Measurements from ENCODE around the gene ASPHD1. TPM values are rescaled to one million over a fixed set of nuclear protein-coding genes. Genes with fewer than 3 reads are reported as not detected.

Gene ASPHD1
- total RNA-seq, 4 donors from 2014 or later, result 0.90 to 5.7 (median 3.9) TPM

- no peaks in the 10 kb centered on the region for H3K27me3 ChIP-seq
- TF ChIP-seq POLR2A (IDR thresholded peaks at IDR 0.05), result no peak
- TF ChIP-seq CTCF (IDR thresholded peaks at IDR 0.05), result no peak
- TF ChIP-seq EP300 (IDR thresholded peaks at IDR 0.05), result no peak
- H3K4me3 ChIP-seq, result no peak overlapping the region
- H3K36me3 ChIP-seq, result peaks cover 3 to 40% (median 8%) of the 10 kb centered on the region in 3 donors
- WGBS, 2 donors, result 55 to 57% methylated on average over 10 of the region's 10 CpGs
- H3K4me1 ChIP-seq, result peaks cover 0 to 37% (median 13%) of the 10 kb centered on the region in 4 donors
- no peaks in the 10 kb centered on the region for H3K9me3 ChIP-seq
- peak overlapping the region in 1 of 4 donors; percentile 10 for H3K27ac ChIP-seq
- no peak for DNase-seq (ENCODE audit: low spot score in 2 of 2)
These were observed 42.0 kb upstream of the ASPHD1 start for GRCh38 chr16:29858149-29858849.

DNA sequence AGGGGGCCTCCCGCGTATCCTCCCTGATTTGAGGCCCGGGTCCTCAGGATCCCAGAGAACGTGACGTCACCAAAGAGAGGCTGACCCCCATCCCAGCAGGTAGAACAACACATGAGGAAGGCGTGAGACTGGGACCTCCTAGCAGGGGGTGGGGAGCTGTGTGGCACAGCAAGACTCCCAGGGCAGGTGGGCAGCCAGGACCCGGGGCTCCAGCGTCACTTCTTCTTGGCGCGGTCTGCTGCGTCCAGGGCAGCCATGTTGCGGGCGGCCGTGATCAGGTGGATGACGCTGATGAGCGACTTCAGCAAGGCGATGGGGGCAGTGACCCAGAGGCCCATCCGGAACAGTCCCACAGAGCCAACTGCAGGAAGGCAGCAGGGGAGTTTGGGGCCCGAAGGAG lies 41.3 kb upstream of the ASPHD1 start:
- peaks cover 3 to 40% (median 8%) of the 10 kb centered on the region in 3 donors for H3K36me3 ChIP-seq
- no peak overlapping the region for H3K4me3 ChIP-seq
- no peak overlapping the region for H3K27ac ChIP-seq
- DNase-seq (ENCODE audit: low spot score in 2 of 2), result no peak
- peaks cover 0 to 36% (median 13%) of the 10 kb centered on the region in 4 donors for H3K4me1 ChIP-seq
- H3K9me3 ChIP-seq, result no peaks in the 10 kb centered on the region
- 89 to 94% methylated on average over 18 to 19 of the region's 19 CpGs for WGBS, 2 donors
- TF ChIP-seq EP300 (IDR thresholded peaks at IDR 0.05), result no peak
- TF ChIP-seq POLR2A (IDR thresholded peaks at IDR 0.05), result no peak
- no peak for TF ChIP-seq CTCF (IDR thresholded peaks at IDR 0.05)
- no peaks in the 10 kb centered on the region for H3K27me3 ChIP-seq

- no peaks in the 10 kb centered on the region for H3K27me3 ChIP-seq
- WGBS, 2 donors, result 83 to 93% methylated on average over 9 of the region's 9 CpGs
- H3K9me3 ChIP-seq, result no peaks in the 10 kb centered on the region
- H3K36me3 ChIP-seq, result peaks cover 3 to 40% (median 8%) of the 10 kb centered on the region in 3 donors
- H3K27ac ChIP-seq, result peak overlapping the region in 1 of 4 donors; percentile 58
- no peak for DNase-seq (ENCODE audit: low spot score in 2 of 2)
- H3K4me1 ChIP-seq, result peaks cover 0 to 36% (median 13%) of the 10 kb centered on the region in 4 donors
- no peak overlapping the region for H3K4me3 ChIP-seq
- TF ChIP-seq CTCF (IDR thresholded peaks at IDR 0.05) (no peak), EP300 (IDR thresholded peaks at IDR 0.05) (no peak), POLR2A (IDR thresholded peaks at IDR 0.05) (no peak)
These were observed 40.1 kb upstream of the ASPHD1 start for GRCh38 chr16:29860218-29860617.

DNA sequence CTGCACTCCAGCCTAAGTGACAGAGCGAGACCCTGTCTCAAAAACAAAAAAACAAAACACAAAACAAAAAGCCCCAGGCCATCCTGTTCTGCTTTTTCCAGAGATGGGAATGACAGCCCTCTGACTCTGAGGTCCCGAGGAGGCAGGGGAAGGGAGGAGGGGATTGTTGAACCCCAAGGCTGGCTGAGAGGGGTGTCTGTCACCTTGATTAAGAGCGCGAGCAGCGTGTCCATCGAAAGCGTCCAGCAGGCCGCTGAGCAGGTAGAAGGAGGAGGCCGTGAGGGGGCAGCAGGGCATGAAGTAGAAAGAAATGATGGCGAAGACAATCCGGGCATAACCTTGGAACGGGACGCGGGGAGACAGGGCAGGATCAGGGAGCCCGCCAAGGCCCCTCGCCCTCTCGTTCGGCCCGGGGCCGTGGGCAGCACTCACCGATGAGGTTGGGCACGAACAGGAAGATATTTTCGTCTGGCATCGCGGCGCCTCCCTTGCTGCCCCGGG lies 37.9 kb upstream of the ASPHD1 start:
- 0 to 3% methylated on average over 27 of the region's 27 CpGs for whole genome bisulfite sequencing, 2 donors
- Histone ChIP-seq H3K27ac (peak overlapping the region; percentile 90 to 96 (median 94)), H3K4me1 (peaks cover 0 to 30% (median 13%) of the 10 kb centered on the region in 4 donors), H3K27me3 (no peaks in the 10 kb centered on the region), H3K36me3 (peaks cover 3 to 40% (median 8%) of the 10 kb centered on the region in 3 donors), H3K9me3 (no peaks in the 10 kb centered on the region), H3K4me3 (peak overlapping the region; percentile 88 to 97 (median 91))
- TF ChIP-seq CTCF (IDR thresholded peaks at IDR 0.05) (no peak), EP300 (IDR thresholded peaks at IDR 0.05) (no peak), POLR2A (IDR thresholded peaks at IDR 0.05) (no peak)
- DNase-seq (ENCODE audit: low spot score in 2 of 2), result no peak
